Cardiac fibroblast (primary cell): ENCODE results near the gene TRIP13.
"Not testable (repeated sequence)": the region's sequence is repeated elsewhere in the genome, so short reads cannot be mapped to it uniquely, and the experiment has no call there.

Experiments
- DNase-seq, 2 donors: peaks; one replicate each; pipeline versions ENCODE4 v3.0.0 to v3.0.0-alpha.2; 2010; ENCODE audit warnings: low read depth in 2 of 2
- H3K4me3 ChIP-seq, 2 donors: replicated peaks in 1 of 2; 1 replicate in 1 of 2; 2 replicates in 1 of 2; pipeline ENCODE4 v1.5.1; 2011; ENCODE audit warnings: low read depth in 2 of 2, low read length in 2 of 2, mild to moderate bottlenecking in 2 of 2, moderate library complexity in 1 of 2
- CTCF ChIP-seq: IDR thresholded peaks from one replicate; pipeline ENCODE4 v1.5.1; 2011; ENCODE audit warnings: low read depth, mild to moderate bottlenecking, low read length, inconsistent platforms

Gene TRIP13

GRCh38 chr5:923281-923873, 30.7 kb downstream of the TRIP13 start:
- DNase-seq, result peak; percentile 65 to 81
- peak; percentile 89 for TF ChIP-seq CTCF
- H3K4me3 ChIP-seq, result no peak overlapping the region

- H3K4me3 ChIP-seq, result peak overlapping the region; percentile 35 to 43
- peak; percentile 22 to 45 for DNase-seq
- TF ChIP-seq CTCF, result peak; percentile 39
These were observed 33.9 kb downstream of the TRIP13 start for GRCh38 chr5:926417-927171.

- no peak for TF ChIP-seq CTCF
- no peak for DNase-seq
- no peak overlapping the region for H3K4me3 ChIP-seq
These were observed 34.7 kb downstream of the TRIP13 start for GRCh38 chr5:927172-928015.

- not testable (repeated sequence) for H3K4me3 ChIP-seq
These were observed 36.5 kb downstream of the TRIP13 start for GRCh38 chr5:929182-929581.

GRCh38 chr5:929596-929995, 36.9 kb downstream of the TRIP13 start:
- H3K4me3 ChIP-seq, result no peak overlapping the region
- TF ChIP-seq CTCF, result no peak
- no peak for DNase-seq

More at GRCh38 chr5:929182-929581, 36.5 kb downstream of the TRIP13 start:
- not testable (repeated sequence) for DNase-seq

GRCh38 chr5:930866-931265, 38.2 kb downstream of the TRIP13 start:
- no peak overlapping the region for H3K4me3 ChIP-seq
- no peak for DNase-seq
- no peak for TF ChIP-seq CTCF
